ENCODE results near the gene PRKD2.
"Not testable (repeated sequence)": the region's sequence is repeated elsewhere in the genome, so short reads cannot be mapped to it uniquely, and the experiment has no call there.

The PRKD2 gene

GRCh38 chr19:46723023-46723461 lies 6.1 kb upstream of the PRKD2 start:
- no peak for DNase-seq

DNA sequence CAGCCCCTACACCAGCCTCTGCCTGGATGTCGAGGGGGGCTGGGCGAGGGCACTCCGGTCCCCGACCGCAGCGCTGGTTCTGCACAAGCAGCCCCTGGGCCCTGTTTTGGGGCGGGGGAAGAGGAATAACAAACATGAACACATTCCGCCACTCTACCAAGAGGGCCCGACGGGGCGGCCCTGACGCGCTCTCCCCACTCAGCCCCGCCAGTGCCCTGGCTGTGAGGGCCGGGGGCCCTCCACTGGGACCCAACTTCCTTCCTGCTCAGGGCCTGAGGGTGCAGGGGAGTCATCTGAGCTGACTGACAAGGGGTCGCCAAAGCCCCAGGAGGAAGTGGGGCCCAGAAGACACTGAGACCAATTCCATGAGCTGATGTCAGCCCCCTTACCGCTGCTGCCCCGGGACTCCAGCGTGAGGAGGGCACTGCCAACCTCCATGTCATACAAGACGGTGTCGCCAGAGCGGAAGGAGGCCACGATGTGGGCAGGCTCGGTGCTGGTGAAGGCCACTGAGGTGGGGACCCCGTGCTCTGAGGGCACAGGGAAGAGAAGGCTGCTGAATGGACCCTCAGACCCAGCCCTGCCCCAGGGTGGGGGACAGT lies 5.6 kb upstream of the PRKD2 start:
- no peak for DNase-seq

- DNase-seq: no peak
Observed at GRCh38 chr19:46722004-46722380, 5.1 kb upstream of the PRKD2 start.

DNA sequence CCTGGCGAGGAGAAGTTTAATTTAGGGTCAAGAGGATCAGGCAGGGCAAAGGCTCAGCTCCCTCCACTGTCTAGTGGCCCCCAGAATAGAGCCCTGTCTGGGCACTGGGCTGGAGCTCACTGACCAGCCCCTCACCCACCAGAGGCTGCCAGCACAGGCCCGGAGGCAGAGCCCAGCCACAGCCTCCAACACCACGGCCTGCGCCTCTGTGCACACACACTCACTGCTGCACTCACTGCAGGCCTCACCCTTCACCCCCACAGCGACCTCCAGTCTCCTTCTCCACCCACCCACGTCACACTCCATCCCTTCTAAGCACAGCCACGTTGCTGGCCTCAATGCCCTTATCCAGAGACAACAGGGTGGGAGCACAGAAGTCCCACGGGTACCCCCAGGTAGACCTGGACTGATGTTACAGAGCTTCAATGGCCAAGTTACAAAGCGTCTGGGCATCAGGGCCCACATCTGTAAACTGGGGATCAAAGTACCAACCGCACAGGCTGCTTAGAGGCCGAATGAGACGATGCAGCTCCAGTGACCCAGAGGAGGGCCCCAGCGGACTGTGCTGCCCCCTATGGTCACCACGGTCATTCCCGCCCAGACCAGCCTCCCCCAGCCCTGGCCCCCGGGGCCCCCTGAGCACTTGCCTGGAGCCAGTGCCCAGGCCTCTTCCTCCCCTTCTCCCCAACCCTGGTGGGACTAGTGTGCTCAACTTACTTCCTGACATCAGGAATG lies 4.5 kb upstream of the PRKD2 start:
- no peak for DNase-seq

DNA sequence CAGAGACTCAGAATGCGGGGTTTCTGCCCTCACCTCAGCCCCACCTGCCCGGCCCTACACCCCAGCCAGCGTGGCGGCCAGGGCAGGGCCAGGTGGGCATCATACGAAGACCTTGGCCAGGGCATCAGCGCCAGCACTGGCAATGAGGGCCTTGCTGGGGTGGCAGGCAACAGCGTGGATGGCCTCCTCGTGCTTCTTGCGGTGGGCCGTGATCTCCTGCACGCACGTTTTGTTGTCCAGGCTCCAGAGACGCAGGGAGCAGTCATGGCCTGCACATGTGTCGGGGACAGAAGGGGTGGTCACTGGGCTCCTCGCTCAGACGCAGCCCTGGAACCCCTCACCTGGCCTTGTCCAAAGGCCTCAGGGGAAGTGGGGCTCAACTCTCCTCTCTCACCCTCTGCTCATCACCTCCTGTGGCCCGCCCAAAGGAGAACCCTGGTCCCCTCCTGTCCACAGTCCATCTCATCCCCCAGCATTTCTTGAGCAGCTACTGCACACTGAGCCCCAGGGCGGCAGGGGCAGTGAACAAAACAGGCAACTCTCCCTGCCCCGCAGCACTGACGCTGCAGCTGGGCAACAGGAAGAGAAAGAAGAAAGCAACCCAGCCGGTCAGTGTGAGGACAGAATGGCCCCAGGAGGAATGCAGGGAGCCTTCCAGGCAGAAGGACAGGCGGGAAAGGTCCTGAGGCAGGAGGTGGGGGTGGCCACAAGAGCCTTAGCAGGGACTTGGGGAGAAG lies 3.8 kb upstream of the PRKD2 start:
- DNase-seq: no peak

GRCh38 chr19:46719629-46720502 lies 3.0 kb upstream of the PRKD2 start:
- DNase-seq: no peak

DNA sequence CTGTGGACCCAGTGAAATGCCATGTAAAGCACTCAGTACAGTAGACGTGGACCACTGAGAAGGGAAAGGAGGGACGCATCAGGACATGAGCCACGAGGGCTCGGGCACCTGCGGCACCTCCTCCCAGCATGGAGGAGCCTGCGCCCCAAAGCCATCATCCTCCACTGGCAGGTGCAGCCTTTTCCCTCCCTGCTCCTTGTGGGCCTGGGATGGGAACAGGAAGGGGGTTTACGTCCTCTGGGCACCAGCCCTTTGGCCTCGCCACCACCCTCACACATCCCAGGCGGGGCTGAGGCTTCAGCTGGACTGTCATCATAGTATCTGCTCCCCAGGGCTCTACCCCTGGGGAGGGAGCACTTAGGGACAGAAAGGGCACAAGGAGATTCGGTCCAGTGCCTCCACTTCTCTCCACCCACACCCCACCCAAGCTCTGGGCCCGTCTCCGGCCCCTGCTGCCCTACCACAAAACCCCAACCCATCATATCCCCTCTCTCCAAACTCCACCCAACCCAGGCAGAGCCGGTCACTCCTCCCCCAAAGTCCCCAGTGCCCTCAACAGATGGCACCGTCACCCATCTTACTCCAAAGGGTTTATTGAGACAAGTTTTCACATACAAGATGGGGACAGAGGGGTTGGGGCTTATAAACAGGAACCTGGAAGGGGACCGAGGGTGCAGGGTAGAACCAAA lies 2.2 kb upstream of the PRKD2 start:
- no peak for DNase-seq

GRCh38 chr19:46718157-46718933 lies 1.4 kb upstream of the PRKD2 start:
- peak; percentile 65 for DNase-seq

DNA sequence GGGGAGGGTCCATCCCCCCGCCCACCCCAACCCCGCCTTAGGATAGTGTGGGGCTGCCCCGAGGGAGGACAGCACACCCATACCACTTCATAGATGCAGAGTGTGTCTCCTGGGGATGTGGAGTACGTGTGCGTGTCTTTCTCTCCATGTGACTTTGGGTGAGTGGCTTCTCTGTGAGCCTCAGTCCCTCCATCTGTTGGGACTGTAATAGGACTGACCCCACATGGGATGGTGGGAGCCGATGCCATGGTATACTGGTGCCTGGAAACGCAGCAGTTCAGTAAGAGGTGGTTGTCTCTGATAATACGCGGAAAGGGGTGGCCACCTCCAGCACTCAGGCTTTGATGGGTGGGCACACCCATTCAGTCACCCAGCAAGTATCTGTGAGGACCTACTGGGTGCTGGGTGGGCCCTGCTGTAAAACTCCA lies 816 bp upstream of the PRKD2 start:
- DNase-seq: no peak

- no peak for DNase-seq
Observed at GRCh38 chr19:46716672-46717033, 261 bp downstream of the PRKD2 start.

GRCh38 chr19:46715975-46716671 lies 791 bp downstream of the PRKD2 start:
- no peak for DNase-seq

GRCh38 chr19:46715620-46715974 lies 1.3 kb downstream of the PRKD2 start:
- DNase-seq: peak; percentile 19

- peak; percentile 79 for DNase-seq
Observed at GRCh38 chr19:46714444-46715106, 2.3 kb downstream of the PRKD2 start.

- DNase-seq: peak; percentile 85
Observed at GRCh38 chr19:46713781-46714443, 3.0 kb downstream of the PRKD2 start.

DNA sequence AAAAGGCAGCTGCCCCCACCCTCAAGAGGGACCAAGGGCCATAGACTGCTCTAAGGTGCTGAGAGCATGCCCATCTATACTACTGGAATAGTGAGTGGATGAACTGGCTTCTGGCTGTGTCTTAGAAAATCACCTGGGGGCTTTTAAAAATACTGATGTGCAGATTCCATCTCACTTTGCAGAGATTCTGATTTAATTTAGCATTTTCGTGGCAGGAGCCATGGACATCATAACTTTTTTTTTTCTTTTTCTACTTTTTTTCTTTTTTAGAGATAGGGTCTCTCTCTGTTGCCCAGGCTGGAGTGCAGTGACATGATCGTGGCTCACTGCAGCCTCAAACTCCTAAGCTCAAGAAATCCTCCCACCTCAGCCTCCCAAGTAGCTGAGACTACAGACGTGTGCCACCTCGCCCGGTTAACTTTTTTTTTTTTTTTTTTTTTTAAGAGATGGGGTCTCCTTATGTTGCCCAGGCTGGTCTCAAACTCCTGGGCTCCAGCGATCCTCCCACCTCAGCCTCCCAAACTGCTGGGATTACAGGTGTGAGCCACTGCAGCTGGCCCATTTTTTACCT lies 4.1 kb downstream of the PRKD2 start:
- DNase-seq: not testable (repeated sequence)

DNA sequence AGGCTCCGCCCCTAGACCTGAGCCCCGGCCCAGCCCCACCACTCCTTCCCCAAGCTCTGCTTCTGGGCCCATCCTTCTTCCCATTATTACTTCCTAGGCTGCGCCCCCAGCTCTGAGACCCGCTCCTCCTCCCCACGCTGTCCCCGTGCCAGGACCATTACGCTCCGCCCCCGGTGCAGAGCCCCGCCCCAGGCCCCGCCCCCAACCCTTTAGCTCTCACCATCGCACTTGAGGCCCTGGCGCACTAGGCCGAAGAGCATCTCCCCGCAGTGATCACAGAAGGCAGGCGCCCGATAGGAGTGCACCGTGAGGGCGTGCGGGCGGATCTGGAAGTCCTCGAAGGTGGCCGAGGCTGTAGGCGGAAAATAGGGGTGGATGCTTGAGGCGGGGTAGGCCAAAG lies 6.2 kb downstream of the PRKD2 start:
- no peak for DNase-seq

- DNase-seq: peak; percentile 88
Observed at GRCh38 chr19:46704379-46705076, 12.4 kb downstream of the PRKD2 start.

DNA sequence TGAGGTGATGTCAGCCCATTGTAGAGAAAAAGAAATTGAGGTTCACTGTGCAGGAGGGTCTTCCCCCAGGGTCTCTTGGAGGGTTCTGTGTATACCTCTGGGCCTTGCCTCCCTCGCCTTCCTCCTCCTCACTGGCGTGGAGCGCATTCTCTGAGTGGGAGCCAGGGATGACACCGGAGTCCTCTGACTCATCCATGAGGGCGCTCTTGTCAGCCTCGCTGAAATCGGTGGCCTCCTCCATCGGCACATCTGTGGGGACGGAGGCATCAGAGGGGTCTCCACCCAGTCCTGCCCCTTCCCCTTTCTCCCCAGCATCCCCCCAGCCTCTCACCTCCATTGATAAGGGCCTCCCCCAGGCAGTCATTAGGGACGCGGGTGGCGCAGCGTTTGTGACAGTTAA lies 16.2 kb downstream of the PRKD2 start:
- no peak for DNase-seq

All from CD4-positive, alpha-beta T cell treated with Interleukin-6 for 4 hours (primary cell).